ENCODE data around the gene ACE2. TPM values are rescaled to one million over a fixed set of nuclear protein-coding genes. Genes with fewer than 3 reads are reported as not detected.

The ACE2 gene
- total RNA-seq, 1 donor from 2014 or later = not detected

- no peak for DNase-seq
These were observed 26.7 kb downstream of the ACE2 start for GRCh38 chrX:15574017-15574416.

- no peak for DNase-seq
These were observed 30.6 kb downstream of the ACE2 start for GRCh38 chrX:15570145-15570544.

GRCh38 chrX:15567886-15568616 is 32.7 kb downstream of the ACE2 start:
- DNase-seq = no peak

- no peak for DNase-seq
These were observed 33.5 kb downstream of the ACE2 start for GRCh38 chrX:15567267-15567666.

- no peak for DNase-seq
These were observed 34.5 kb downstream of the ACE2 start for GRCh38 chrX:15566244-15566643.

- DNase-seq = peak; percentile 2
These were observed 35.7 kb downstream of the ACE2 start for GRCh38 chrX:15564981-15565579.

GRCh38 chrX:15563056-15563455 is 37.7 kb downstream of the ACE2 start:
- no peak for DNase-seq

GRCh38 chrX:15560924-15561323 is 39.8 kb downstream of the ACE2 start:
- no peak for DNase-seq

GRCh38 chrX:15559227-15559626 is 41.5 kb downstream of the ACE2 start:
- DNase-seq = no peak

- DNase-seq = no peak
These were observed 51.4 kb downstream of the ACE2 start for GRCh38 chrX:15549189-15550012.

GRCh38 chrX:15547356-15547755 is 53.4 kb downstream of the ACE2 start:
- no peak for DNase-seq

GRCh38 chrX:15546745-15547144 is 54.0 kb downstream of the ACE2 start:
- no peak for DNase-seq

- no peak for DNase-seq
These were observed 70.4 kb downstream of the ACE2 start for GRCh38 chrX:15530318-15530717.

GRCh38 chrX:15529165-15529564 is 71.6 kb downstream of the ACE2 start:
- DNase-seq = no peak

GRCh38 chrX:15525664-15526416 is 74.9 kb downstream of the ACE2 start:
- DNase-seq = no peak

GRCh38 chrX:15524417-15524816 is 76.3 kb downstream of the ACE2 start:
- no peak for DNase-seq

GRCh38 chrX:15523088-15523487 is 77.7 kb downstream of the ACE2 start:
- no peak for DNase-seq

- no peak for DNase-seq
These were observed 78.3 kb downstream of the ACE2 start for GRCh38 chrX:15522464-15522863.

GRCh38 chrX:15515931-15516330 is 84.8 kb downstream of the ACE2 start:
- DNase-seq = no peak

GRCh38 chrX:15514279-15514678 is 86.5 kb downstream of the ACE2 start:
- DNase-seq = no peak

- no peak for DNase-seq
These were observed 88.3 kb downstream of the ACE2 start for GRCh38 chrX:15512401-15512965.

- DNase-seq = no peak
These were observed 89.2 kb downstream of the ACE2 start for GRCh38 chrX:15511563-15511962.
